PC-9 (cell line): ENCODE results near the gene BACH2.

Source experiments
- CTCF ChIP-seq: fragments of 200-600 bp; sonication (generic); conservative IDR thresholded peaks from 2 replicates; pipeline ENCODE4 v1.6.1; 2017; ENCODE audit warnings: mixed run types, antibody characterized with exemption, mild to moderate bottlenecking, moderate library complexity
- EZH2 ChIP-seq: fragments of 200-600 bp; sonication (generic); IDR thresholded peaks from 2 replicates; pipeline ENCODE4 v1.8.0; 2017; ENCODE audit warnings: antibody characterized with exemption, low read depth

GRCh38 chr6:90098627-90099026, 198.0 kb downstream of the BACH2 start:
- TF ChIP-seq EZH2 (no peak), CTCF (no peak)
